Osteoblast (primary cell): ENCODE results near the gene TRAPPC4. TPM values are rescaled to one million over a fixed set of nuclear protein-coding genes. Genes with fewer than 3 reads are reported as not detected.
"Not testable (repeated sequence)": the region's sequence is repeated elsewhere in the genome, so short reads cannot be mapped to it uniquely, and the experiment has no call there.

Source experiments
- DNase-seq: peaks from one replicate; pipeline ENCODE4 v3.0.0; 2011; ENCODE audit warnings: low spot score, mixed read lengths; ENCODE audit not compliant: insufficient read length; ENCODE audit errors: missing footprints
- H2AFZ ChIP-seq: 2 replicates; pipeline ENCODE4 v1.6.0; 2011; ENCODE audit warnings: mild to moderate bottlenecking, low read length
- H3K27ac ChIP-seq: 2 replicates; pipeline ENCODE4 v1.5.1; 2011; ENCODE audit warnings: mild to moderate bottlenecking, low read depth, low read length, moderate library complexity
- H3K27me3 ChIP-seq: 2 replicates; pipeline ENCODE4 v1.6.0; 2012; ENCODE audit warnings: mild to moderate bottlenecking, control low read depth, inconsistent platforms, low read length, moderate library complexity; ENCODE audit not compliant: insufficient read depth
- H3K36me3 ChIP-seq: 2 replicates; pipeline ENCODE4 v1.5.1; 2011; ENCODE audit warnings: mild to moderate bottlenecking, low read length, control low read depth, moderate library complexity; ENCODE audit not compliant: insufficient read depth
- H3K4me1 ChIP-seq: 2 replicates; pipeline ENCODE4 v1.5.1; 2011; ENCODE audit warnings: mild to moderate bottlenecking, low read length, control low read depth, moderate library complexity; ENCODE audit not compliant: insufficient read depth
- H3K4me2 ChIP-seq: 2 replicates; pipeline ENCODE4 v1.6.0; 2011; ENCODE audit warnings: mild to moderate bottlenecking, low read length; ENCODE audit not compliant: insufficient read depth
- H3K4me3 ChIP-seq: fragments of 200-600 bp; sonication (generic); 3 replicates; pipeline ENCODE4 v1.5.1; 2012; ENCODE audit warnings: mild to moderate bottlenecking, low read length, inconsistent platforms; ENCODE audit not compliant: insufficient read depth
- H3K79me2 ChIP-seq: 2 replicates; pipeline ENCODE4 v1.6.0; 2012; ENCODE audit warnings: mild to moderate bottlenecking, low read length, control low read depth, inconsistent platforms; ENCODE audit not compliant: insufficient read depth
- H3K9me3 ChIP-seq: 2 replicates; pipeline ENCODE4 v1.5.1; 2011; ENCODE audit warnings: low read depth, low read length, control low read depth
- H4K20me1 ChIP-seq: 2 replicates; pipeline ENCODE4 v1.6.0; 2012; ENCODE audit warnings: mild to moderate bottlenecking, low read length, control low read depth; ENCODE audit not compliant: insufficient read depth
- total RNA-seq: library from RNA; depleted of rRNA; stranded (reverse); fragments of >200 nt; gene quantifications from 2 replicates; pipeline ENCODE4 v1.2.3, GENCODE V29; 2012
- TF ChIP-seq, protein P1 (sequence below): IDR thresholded peaks from 2 replicates; pipeline ENCODE4 v1.5.1; 2011; ENCODE audit warnings: mild to moderate bottlenecking, low read depth, low read length, moderate library complexity; ENCODE audit errors: extremely low read depth

Gene TRAPPC4, protein sequence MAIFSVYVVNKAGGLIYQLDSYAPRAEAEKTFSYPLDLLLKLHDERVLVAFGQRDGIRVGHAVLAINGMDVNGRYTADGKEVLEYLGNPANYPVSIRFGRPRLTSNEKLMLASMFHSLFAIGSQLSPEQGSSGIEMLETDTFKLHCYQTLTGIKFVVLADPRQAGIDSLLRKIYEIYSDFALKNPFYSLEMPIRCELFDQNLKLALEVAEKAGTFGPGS
- 42.3 and 48.0 TPM in 2 replicates for total RNA-seq

DNA sequence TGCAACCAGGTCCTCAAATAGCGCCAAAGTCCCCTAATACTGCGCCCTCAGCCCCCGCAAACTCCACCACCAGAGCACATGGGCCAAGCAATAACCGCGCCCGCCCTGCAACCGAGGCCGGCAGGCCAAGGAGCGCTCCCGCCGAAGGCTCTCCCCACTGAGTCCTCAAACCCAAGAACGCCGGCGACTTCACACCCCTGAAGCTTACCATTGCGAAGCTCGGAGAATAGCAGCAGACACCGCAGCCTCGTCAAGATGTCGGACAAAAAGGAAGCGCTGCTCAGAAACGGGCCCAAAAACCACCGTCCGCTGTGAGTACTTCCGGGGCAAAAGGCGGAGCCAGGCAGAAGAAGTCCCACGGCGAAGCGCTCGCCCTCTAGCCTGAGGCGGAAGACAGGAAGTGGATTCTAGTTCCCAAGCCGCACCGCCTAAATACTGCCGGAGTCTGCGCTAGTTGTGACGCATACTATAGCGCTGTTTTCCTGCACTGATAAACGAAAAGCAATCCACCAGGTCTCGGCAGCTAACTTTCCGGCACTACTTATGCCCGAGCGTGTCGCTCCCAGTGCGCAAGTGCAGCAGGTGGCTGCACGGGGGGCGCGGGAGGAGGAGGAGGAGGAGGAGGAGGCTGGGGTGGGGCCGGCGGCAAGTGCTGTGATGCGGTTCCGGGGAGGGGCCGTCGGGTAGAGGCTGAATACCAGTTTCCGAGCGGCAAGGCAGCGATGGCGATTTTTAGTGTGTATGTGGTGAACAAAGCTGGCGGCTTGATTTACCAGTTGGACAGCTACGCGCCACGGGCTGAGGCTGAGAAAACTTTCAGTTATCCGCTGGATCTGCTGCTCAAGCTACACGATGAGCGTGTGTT, at the start of gene TRAPPC4, which contains the start of gene RPS25:
TSS of gene TRAPPC4 (plus strand) at position 693 of the 865 bp plus-strand sequence. CDS start at position 723, 30 bp downstream.
TSS of gene RPS25 (minus strand) at position 270 of the 865 bp plus-strand sequence. CDS start at position 211, 59 bp downstream.
- H2AFZ ChIP-seq = peak within 1 kb of the TSS; percentile 99
- H3K27ac ChIP-seq = peak within 1 kb of the TSS; percentile 87
- peak; percentile 95 for DNase-seq
- TF ChIP-seq, protein P1, sequence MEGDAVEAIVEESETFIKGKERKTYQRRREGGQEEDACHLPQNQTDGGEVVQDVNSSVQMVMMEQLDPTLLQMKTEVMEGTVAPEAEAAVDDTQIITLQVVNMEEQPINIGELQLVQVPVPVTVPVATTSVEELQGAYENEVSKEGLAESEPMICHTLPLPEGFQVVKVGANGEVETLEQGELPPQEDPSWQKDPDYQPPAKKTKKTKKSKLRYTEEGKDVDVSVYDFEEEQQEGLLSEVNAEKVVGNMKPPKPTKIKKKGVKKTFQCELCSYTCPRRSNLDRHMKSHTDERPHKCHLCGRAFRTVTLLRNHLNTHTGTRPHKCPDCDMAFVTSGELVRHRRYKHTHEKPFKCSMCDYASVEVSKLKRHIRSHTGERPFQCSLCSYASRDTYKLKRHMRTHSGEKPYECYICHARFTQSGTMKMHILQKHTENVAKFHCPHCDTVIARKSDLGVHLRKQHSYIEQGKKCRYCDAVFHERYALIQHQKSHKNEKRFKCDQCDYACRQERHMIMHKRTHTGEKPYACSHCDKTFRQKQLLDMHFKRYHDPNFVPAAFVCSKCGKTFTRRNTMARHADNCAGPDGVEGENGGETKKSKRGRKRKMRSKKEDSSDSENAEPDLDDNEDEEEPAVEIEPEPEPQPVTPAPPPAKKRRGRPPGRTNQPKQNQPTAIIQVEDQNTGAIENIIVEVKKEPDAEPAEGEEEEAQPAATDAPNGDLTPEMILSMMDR = no peak
- no peaks in the 10 kb centered on the region for H3K9me3 ChIP-seq
- H4K20me1 ChIP-seq = peaks cover 13% of the 10 kb centered on the region
- no peaks in the 10 kb centered on the region for H3K27me3 ChIP-seq
- H3K36me3 ChIP-seq = peaks cover 54% of the 10 kb centered on the region
- peaks cover 21% of the 10 kb centered on the region for H3K4me1 ChIP-seq
- peak within 1 kb of the TSS; percentile 99 for H3K4me3 ChIP-seq
- H3K4me2 ChIP-seq = peak within 1 kb of the TSS; percentile 89
- peaks cover 69% of the 10 kb centered on the region for H3K79me2 ChIP-seq

DNA sequence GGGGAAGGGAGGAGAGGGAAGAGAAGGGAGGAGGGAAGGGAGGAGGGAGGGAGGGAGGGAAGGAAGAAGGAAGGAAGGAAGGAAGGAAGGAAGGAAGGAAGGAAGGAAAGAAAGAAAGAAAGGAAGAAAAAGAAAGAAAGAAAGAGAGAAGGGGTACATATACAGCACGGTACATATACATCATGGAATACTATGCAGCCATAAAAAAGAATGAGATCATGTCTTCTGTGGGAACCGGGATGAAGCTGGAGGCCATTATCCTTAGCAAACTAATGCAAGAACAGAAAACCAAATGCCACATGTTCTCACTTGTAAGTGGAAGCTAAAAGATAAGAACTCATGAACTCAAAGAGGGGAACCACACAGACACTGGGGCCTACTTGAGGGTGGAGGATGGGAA, 49.1 kb upstream of the TRAPPC4 start:
- H3K36me3 ChIP-seq, DNase-seq, H3K4me1 ChIP-seq, H3K27ac ChIP-seq, H4K20me1 ChIP-seq, H3K4me3 ChIP-seq, H3K4me2 ChIP-seq, H3K79me2 ChIP-seq, H3K9me3 ChIP-seq, H2AFZ ChIP-seq: not testable (repeated sequence)
- H3K27me3 ChIP-seq = peaks cover 12% of the 10 kb centered on the region

DNA sequence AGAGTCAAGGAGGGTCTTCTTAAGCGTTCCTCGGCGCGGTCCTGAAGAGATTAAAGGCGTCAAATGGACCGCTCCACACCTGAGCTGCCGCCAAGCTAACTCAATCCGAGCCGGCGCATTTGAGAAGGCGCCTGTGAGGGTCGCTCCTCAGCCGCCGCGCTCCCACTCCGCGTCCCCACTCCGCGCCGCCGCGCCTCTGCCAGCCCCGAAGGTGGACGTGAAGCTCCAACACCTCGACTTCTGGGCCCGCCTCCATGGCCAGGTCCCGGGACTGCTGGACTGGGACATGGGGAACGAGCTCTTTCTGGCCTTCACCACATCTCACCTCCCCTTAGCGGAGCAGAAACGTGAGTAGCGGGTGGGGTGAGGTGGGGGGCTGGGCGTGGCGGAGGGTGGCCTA, 46.9 kb upstream of the TRAPPC4 start, which contains the start of gene FOXR1:
TSS of gene FOXR1 (plus strand) at position 116 of the 400 bp plus-strand sequence. CDS start at position 287, 171 bp downstream.
- H3K27me3 ChIP-seq = peaks cover 19% of the 10 kb centered on the region
- H3K27ac ChIP-seq = no peak within 1 kb of the TSS
- H3K9me3 ChIP-seq = no peaks in the 10 kb centered on the region
- no peak within 1 kb of the TSS for H2AFZ ChIP-seq
- peak; percentile 37 for DNase-seq
- H3K4me2 ChIP-seq = no peak within 1 kb of the TSS
- TF ChIP-seq, protein P1 = no peak
- H4K20me1 ChIP-seq = no peaks in the 10 kb centered on the region
- H3K4me1 ChIP-seq = no peaks in the 10 kb centered on the region
- H3K36me3 ChIP-seq = no peaks in the 10 kb centered on the region
- H3K4me3 ChIP-seq = no peak within 1 kb of the TSS
- no peaks in the 10 kb centered on the region for H3K79me2 ChIP-seq

DNA sequence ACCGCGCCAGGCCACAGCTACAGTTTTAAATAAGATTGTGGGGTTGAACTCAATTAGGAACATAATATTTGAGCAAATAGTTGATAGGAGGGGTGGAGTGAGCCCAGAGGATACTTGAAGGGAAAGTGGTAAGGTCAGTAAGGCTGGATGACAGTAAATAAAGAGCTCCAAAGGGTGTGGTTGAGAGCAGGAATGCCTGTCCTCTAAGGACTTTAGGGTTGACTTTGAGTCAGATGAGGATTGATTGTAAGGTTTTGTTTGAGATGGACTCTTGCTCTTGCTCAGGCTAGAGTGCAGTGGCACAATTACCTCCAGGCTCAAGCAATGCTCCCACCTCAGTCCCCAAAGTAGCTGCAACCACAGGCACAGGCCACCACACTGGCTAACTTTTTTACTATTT, 44.6 kb upstream of the TRAPPC4 start:
- no peak for DNase-seq
- H3K4me3 ChIP-seq = no peak overlapping the region
- no peaks in the 10 kb centered on the region for H3K79me2 ChIP-seq
- no peaks in the 10 kb centered on the region for H3K36me3 ChIP-seq
- H3K9me3 ChIP-seq = no peaks in the 10 kb centered on the region
- peaks cover 27% of the 10 kb centered on the region for H3K27me3 ChIP-seq
- TF ChIP-seq, protein P1 = no peak
- no peak overlapping the region for H3K27ac ChIP-seq
- H2AFZ ChIP-seq = no peak overlapping the region
- H3K4me2 ChIP-seq = no peak overlapping the region
- no peaks in the 10 kb centered on the region for H4K20me1 ChIP-seq
- no peaks in the 10 kb centered on the region for H3K4me1 ChIP-seq
